ENCODE data around the gene SEMA6D. TPM values are rescaled to one million over a fixed set of nuclear protein-coding genes. Genes with fewer than 3 reads are reported as not detected.
A peak's percentile ranks its signal among the peaks of the same experiment; 100 is the strongest.

SEMA6D gene
- total and polyA plus RNA-seq, 8 donors: 4.7 to 14.1 (median 6.3) TPM

GRCh38 chr15:47705281-47705997 is 11.9 kb upstream of the SEMA6D start:
- peak overlapping the region in 1 of 4 donors; percentile 26 for H3K27ac ChIP-seq
- no peaks in the 10 kb centered on the region for H3K4me1 ChIP-seq
- WGBS, 2 donors: 50 to 52% methylated on average over 8 of the region's 8 CpGs
- H3K36me3 ChIP-seq: no peaks in the 10 kb centered on the region
- DNase-seq (no peak), FAIRE-seq (peak; percentile 39), ATAC-seq (peak; percentile 16 to 85 (median 56))
- H3K9me3 ChIP-seq: no peaks in the 10 kb centered on the region
- H3K4me3 ChIP-seq: no peak overlapping the region
- H3K27me3 ChIP-seq: no peaks in the 10 kb centered on the region
- intact Hi-C loops (cut with DNase I): no loop called here
- no peak for TF ChIP-seq CTCF (IDR thresholded peaks at IDR 0.05)

GRCh38 chr15:47707391-47707790 is 9.9 kb upstream of the SEMA6D start:
- FAIRE-seq (no peak), ATAC-seq (no peak), DNase-seq (no peak)
- no peak for TF ChIP-seq CTCF (IDR thresholded peaks at IDR 0.05)
- Histone ChIP-seq H3K4me3 (no peak overlapping the region), H3K9me3 (no peaks in the 10 kb centered on the region), H3K4me1 (no peaks in the 10 kb centered on the region), H3K27me3 (no peaks in the 10 kb centered on the region), H3K27ac (no peak overlapping the region), H3K36me3 (no peaks in the 10 kb centered on the region)
- intact Hi-C loops (cut with DNase I): no loop called here
- WGBS, 2 donors: 79 to 94% methylated on average over 5 of the region's 5 CpGs

- intact Hi-C loops (cut with DNase I): no loop called here
- FAIRE-seq: no peak
Observed at GRCh38 chr15:47708161-47708980, 8.9 kb upstream of the SEMA6D start.

GRCh38 chr15:47711655-47712054 is 5.7 kb upstream of the SEMA6D start:
- Histone ChIP-seq H3K9me3 (no peaks in the 10 kb centered on the region), H3K4me3 (no peak overlapping the region), H3K27ac (no peak overlapping the region), H3K27me3 (no peaks in the 10 kb centered on the region), H3K36me3 (no peaks in the 10 kb centered on the region), H3K4me1 (peaks cover 0 to 6% (median 0%) of the 10 kb centered on the region in 3 donors)
- peak in 3 of 4 donors; percentile 38 to 70 (median 47) for ATAC-seq
- no peak for FAIRE-seq
- peak in 3 of 4 donors; percentile 20 to 29 (median 21) for TF ChIP-seq CTCF (IDR thresholded peaks at IDR 0.05)
- intact Hi-C loops (cut with DNase I): no loop called here
- no peak for DNase-seq

More at GRCh38 chr15:47708161-47708980, 8.9 kb upstream of the SEMA6D start:
- Histone ChIP-seq H3K36me3 (no peaks in the 10 kb centered on the region), H3K9me3 (no peaks in the 10 kb centered on the region), H3K27me3 (no peaks in the 10 kb centered on the region), H3K27ac (no peak overlapping the region), H3K4me3 (no peak overlapping the region), H3K4me1 (peaks cover 0 to 6% (median 0%) of the 10 kb centered on the region in 3 donors)
- TF ChIP-seq CTCF (IDR thresholded peaks at IDR 0.05): no peak
- ATAC-seq: no peak
- WGBS, 2 donors: 89 to 98% methylated on average over 3 of the region's 3 CpGs
- no peak for DNase-seq
